HUES6 (cell line): Measurements from ENCODE around the gene DPP10.

Source experiments
- H3K27ac ChIP-seq: 2 replicates; pipeline ENCODE4 v1.7.0; 2013; ENCODE audit warnings: low read depth, mild to moderate bottlenecking, low read length, inconsistent platforms
- H3K27me3 ChIP-seq: 2 replicates; pipeline ENCODE4 v1.6.1; 2013; ENCODE audit warnings: low read length; ENCODE audit not compliant: control insufficient read depth, insufficient read depth
- H3K36me3 ChIP-seq: 2 replicates; pipeline ENCODE4 v1.6.1; 2013; ENCODE audit warnings: low read length; ENCODE audit not compliant: control insufficient read depth, insufficient read depth
- H3K4me1 ChIP-seq: 2 replicates; pipeline ENCODE4 v1.6.1; 2013; ENCODE audit warnings: low read length; ENCODE audit not compliant: control insufficient read depth, insufficient read depth
- H3K4me3 ChIP-seq: 2 replicates; pipeline ENCODE4 v1.5.1; 2013; ENCODE audit warnings: low read depth, low read length
- H3K9ac ChIP-seq: one replicate; pipeline ENCODE4 v1.6.1; 2013; ENCODE audit warnings: mild to moderate bottlenecking, low read length
- H3K9me3 ChIP-seq: 2 replicates; pipeline ENCODE4 v1.6.1; 2013; ENCODE audit warnings: low read depth, low read length; ENCODE audit not compliant: control insufficient read depth, insufficient read depth

DPP10 gene

GRCh38 chr2:115214050-115214449 is 771.6 kb downstream of the DPP10 start:
- Histone ChIP-seq H3K27ac (no peak overlapping the region), H3K4me3 (no peak overlapping the region; the same call in 1 of the 2 replicates), H3K9ac (no peak overlapping the region), H3K27me3 (no peaks in the 10 kb centered on the region), H3K9me3 (no peaks in the 10 kb centered on the region), H3K4me1 (peaks cover 31% of the 10 kb centered on the region), H3K36me3 (no peaks in the 10 kb centered on the region)

- H3K27me3 ChIP-seq, result no peaks in the 10 kb centered on the region
- peaks cover 5% of the 10 kb centered on the region; the same call in 1 of the 2 replicates for H3K9me3 ChIP-seq
- H3K4me1 ChIP-seq, result peaks cover 7% of the 10 kb centered on the region
- no peak overlapping the region for H3K9ac ChIP-seq
- H3K4me3 ChIP-seq, result no peak overlapping the region
- no peak overlapping the region for H3K27ac ChIP-seq
- no peaks in the 10 kb centered on the region for H3K36me3 ChIP-seq
Observed at GRCh38 chr2:115219296-115219695, 776.9 kb downstream of the DPP10 start.

- no peak overlapping the region for H3K9ac ChIP-seq
- no peaks in the 10 kb centered on the region for H3K9me3 ChIP-seq
- H3K4me3 ChIP-seq, result no peak overlapping the region
- no peaks in the 10 kb centered on the region for H3K36me3 ChIP-seq
- H3K27me3 ChIP-seq, result no peaks in the 10 kb centered on the region
- H3K4me1 ChIP-seq, result peaks cover 5% of the 10 kb centered on the region; the same call in 1 of the 2 replicates
- H3K27ac ChIP-seq, result no peak overlapping the region
Observed at GRCh38 chr2:115234186-115234585, 791.7 kb downstream of the DPP10 start.

GRCh38 chr2:115234737-115235136 is 792.3 kb downstream of the DPP10 start:
- H3K36me3 ChIP-seq, result no peaks in the 10 kb centered on the region
- no peaks in the 10 kb centered on the region for H3K27me3 ChIP-seq
- H3K9me3 ChIP-seq, result no peaks in the 10 kb centered on the region; the same call in 1 of the 2 replicates
- H3K4me1 ChIP-seq, result peaks cover 5% of the 10 kb centered on the region; the same call in 1 of the 2 replicates
- no peak overlapping the region for H3K9ac ChIP-seq
- no peak overlapping the region for H3K4me3 ChIP-seq
- H3K27ac ChIP-seq, result no peak overlapping the region

GRCh38 chr2:115248066-115248465 is 805.6 kb downstream of the DPP10 start:
- Histone ChIP-seq H3K9ac (no peak overlapping the region), H3K4me3 (no peak overlapping the region), H3K27me3 (no peaks in the 10 kb centered on the region), H3K4me1 (no peaks in the 10 kb centered on the region), H3K36me3 (no peaks in the 10 kb centered on the region), H3K9me3 (peaks cover 1% of the 10 kb centered on the region; the same call in 1 of the 2 replicates), H3K27ac (no peak overlapping the region)

- H3K27ac ChIP-seq, result no peak overlapping the region
- H3K9me3 ChIP-seq, result 0 out of 2 replicates have a peak, but pooled peaks cover 4% of the 10 kb centered on the region
- H3K27me3 ChIP-seq, result no peaks in the 10 kb centered on the region
- H3K4me3 ChIP-seq, result no peak overlapping the region
- no peaks in the 10 kb centered on the region for H3K36me3 ChIP-seq
- no peak overlapping the region for H3K9ac ChIP-seq
- no peaks in the 10 kb centered on the region for H3K4me1 ChIP-seq
Observed at GRCh38 chr2:115277366-115277765, 834.9 kb downstream of the DPP10 start.

GRCh38 chr2:115285416-115285815 is 843.0 kb downstream of the DPP10 start:
- H3K27ac ChIP-seq, result no peak overlapping the region

GRCh38 chr2:115290478-115290877 is 848.0 kb downstream of the DPP10 start:
- no peak overlapping the region for H3K27ac ChIP-seq
- H3K9ac ChIP-seq, result no peak overlapping the region
- H3K9me3 ChIP-seq, result no peaks in the 10 kb centered on the region
- no peaks in the 10 kb centered on the region for H3K27me3 ChIP-seq
- no peaks in the 10 kb centered on the region for H3K36me3 ChIP-seq
- peaks cover 16% of the 10 kb centered on the region for H3K4me1 ChIP-seq
- no peak overlapping the region for H3K4me3 ChIP-seq

More at GRCh38 chr2:115285416-115285815, 843.0 kb downstream of the DPP10 start:
- Histone ChIP-seq H3K9me3 (no peaks in the 10 kb centered on the region), H3K9ac (no peak overlapping the region), H3K36me3 (no peaks in the 10 kb centered on the region), H3K4me3 (no peak overlapping the region), H3K4me1 (no peaks in the 10 kb centered on the region), H3K27me3 (no peaks in the 10 kb centered on the region)

- Histone ChIP-seq H3K9me3 (no peaks in the 10 kb centered on the region), H3K9ac (no peak overlapping the region), H3K27me3 (no peaks in the 10 kb centered on the region), H3K4me1 (peaks cover 16% of the 10 kb centered on the region), H3K27ac (no peak overlapping the region), H3K4me3 (no peak overlapping the region), H3K36me3 (no peaks in the 10 kb centered on the region)
Observed at GRCh38 chr2:115292742-115293141, 850.3 kb downstream of the DPP10 start.

GRCh38 chr2:115294999-115295398 is 852.6 kb downstream of the DPP10 start:
- no peak overlapping the region for H3K4me3 ChIP-seq
- no peak overlapping the region for H3K27ac ChIP-seq
- H3K4me1 ChIP-seq, result peaks cover 16% of the 10 kb centered on the region
- no peak overlapping the region for H3K9ac ChIP-seq
- no peaks in the 10 kb centered on the region for H3K27me3 ChIP-seq
- H3K36me3 ChIP-seq, result no peaks in the 10 kb centered on the region
- no peaks in the 10 kb centered on the region for H3K9me3 ChIP-seq

- H3K27ac ChIP-seq, result no peak overlapping the region
Observed at GRCh38 chr2:115297056-115297455, 854.6 kb downstream of the DPP10 start.

GRCh38 chr2:115299199-115299598 is 856.8 kb downstream of the DPP10 start:
- Histone ChIP-seq H3K4me3 (no peak overlapping the region), H3K27me3 (no peaks in the 10 kb centered on the region), H3K4me1 (peaks cover 11% of the 10 kb centered on the region), H3K27ac (no peak overlapping the region), H3K36me3 (no peaks in the 10 kb centered on the region), H3K9me3 (no peaks in the 10 kb centered on the region), H3K9ac (no peak overlapping the region)

More at GRCh38 chr2:115297056-115297455, 854.6 kb downstream of the DPP10 start:
- Histone ChIP-seq H3K36me3 (no peaks in the 10 kb centered on the region), H3K9ac (no peak overlapping the region), H3K4me3 (no peak overlapping the region), H3K4me1 (peaks cover 16% of the 10 kb centered on the region), H3K9me3 (no peaks in the 10 kb centered on the region), H3K27me3 (no peaks in the 10 kb centered on the region)
